Stimulated activated naive B cell treated with anti-CD40 and anti-IgM and Interleukin-4, amounts not matched to agents 10 μg/mL and 1 μg/mL and 100 μg/mL, for 72 hours (primary cell): Measurements from ENCODE around the gene DDX1.
"Not testable (repeated sequence)": the region's sequence is repeated elsewhere in the genome, so short reads cannot be mapped to it uniquely, and the experiment has no call there.

Experiments
- ATAC-seq, 2 donors: fragments of 150-1000 bp; cut with Tn5 transposase; replicated peaks; 2 replicates each; pipeline ENCODE4 v1.10.0; 2021; ENCODE audit warnings: moderate library complexity in 1 of 2
- DNase-seq: peaks from one replicate; pipeline ENCODE4 v3.0.0; 2021
- H3K27ac Mint-ChIP-seq: one replicate; pipeline ENCODE4 v1.8.0; 2022; ENCODE audit warnings: mild to moderate bottlenecking, mixed read lengths
- H3K27me3 Mint-ChIP-seq, 2 donors: one replicate each; pipeline ENCODE4 v1.8.0; 2022; ENCODE audit warnings: mixed read lengths in 2 of 2
- H3K36me3 Mint-ChIP-seq, 2 donors: one replicate each; pipeline ENCODE4 v1.8.0; 2022; ENCODE audit warnings: mixed read lengths in 2 of 2, mild to moderate bottlenecking in 1 of 2
- H3K4me1 Mint-ChIP-seq, 2 donors: one replicate each; pipeline ENCODE4 v1.8.0; 2022; ENCODE audit warnings: mixed read lengths in 2 of 2, mild to moderate bottlenecking in 1 of 2
- H3K4me3 Mint-ChIP-seq, 2 donors: one replicate each; pipeline ENCODE4 v1.8.0; 2022; ENCODE audit warnings: mild to moderate bottlenecking in 2 of 2, mixed read lengths in 2 of 2, moderate library complexity in 1 of 2
- H3K9me3 Mint-ChIP-seq, 2 donors: one replicate each; pipeline ENCODE4 v1.8.0; 2022; ENCODE audit warnings: mixed read lengths in 2 of 2, mild to moderate bottlenecking in 1 of 2

DDX1 gene

GRCh38 chr2:15672961-15673918 is 81.6 kb downstream of the DDX1 start:
- Mint-ChIP-seq H3K4me1 (no peaks in the 10 kb centered on the region), H3K9me3 (no peaks in the 10 kb centered on the region), H3K27me3 (peaks cover 11 to 16% of the 10 kb centered on the region in 2 donors), H3K36me3 (no peaks in the 10 kb centered on the region), H3K4me3 (no peak overlapping the region), H3K27ac (no peak overlapping the region)
- ATAC-seq = no peak
- DNase-seq = no peak

GRCh38 chr2:15673919-15674636 is 82.4 kb downstream of the DDX1 start:
- Mint-ChIP-seq H3K36me3 (no peaks in the 10 kb centered on the region), H3K4me3 (no peak overlapping the region), H3K4me1 (no peaks in the 10 kb centered on the region), H3K27ac (no peak overlapping the region), H3K27me3 (peaks cover 14 to 16% of the 10 kb centered on the region in 2 donors), H3K9me3 (no peaks in the 10 kb centered on the region)
- ATAC-seq (no peak), DNase-seq (no peak)

GRCh38 chr2:15674637-15675455 is 83.2 kb downstream of the DDX1 start:
- Mint-ChIP-seq H3K9me3 (peaks cover 3 to 4% of the 10 kb centered on the region in 2 donors), H3K36me3 (no peaks in the 10 kb centered on the region), H3K4me1 (no peaks in the 10 kb centered on the region), H3K27me3 (peaks cover 14 to 16% of the 10 kb centered on the region in 2 donors), H3K27ac (no peak overlapping the region), H3K4me3 (no peak overlapping the region)
- ATAC-seq = no peak
- DNase-seq = no peak

GRCh38 chr2:15675456-15676195 is 84.0 kb downstream of the DDX1 start:
- no peak for DNase-seq

GRCh38 chr2:15677141-15677843 is 85.6 kb downstream of the DDX1 start:
- ATAC-seq = no peak
- H3K4me1 Mint-ChIP-seq = no peaks in the 10 kb centered on the region
- no peak overlapping the region for H3K27ac Mint-ChIP-seq
- no peak for DNase-seq
- H3K36me3 Mint-ChIP-seq = peaks cover 0 to 2% of the 10 kb centered on the region in 2 donors
- peaks cover 13 to 14% of the 10 kb centered on the region in 2 donors for H3K27me3 Mint-ChIP-seq
- no peak overlapping the region for H3K4me3 Mint-ChIP-seq
- H3K9me3 Mint-ChIP-seq = peaks cover 4 to 6% of the 10 kb centered on the region in 2 donors

More at GRCh38 chr2:15675456-15676195, 84.0 kb downstream of the DDX1 start:
- no peak overlapping the region for H3K4me3 Mint-ChIP-seq
- H3K9me3 Mint-ChIP-seq = peaks cover 4% of the 10 kb centered on the region in 2 donors
- peaks cover 14% of the 10 kb centered on the region in 2 donors for H3K27me3 Mint-ChIP-seq
- ATAC-seq = no peak
- no peaks in the 10 kb centered on the region for H3K4me1 Mint-ChIP-seq
- H3K27ac Mint-ChIP-seq = no peak overlapping the region
- peaks cover 0 to under 1% of the 10 kb centered on the region in 2 donors for H3K36me3 Mint-ChIP-seq

GRCh38 chr2:15678346-15678745 is 86.7 kb downstream of the DDX1 start:
- Mint-ChIP-seq H3K4me3 (no peak overlapping the region), H3K36me3 (peaks cover 0 to 2% of the 10 kb centered on the region in 2 donors), H3K4me1 (no peaks in the 10 kb centered on the region), H3K9me3 (peaks cover 4 to 6% of the 10 kb centered on the region in 2 donors), H3K27ac (no peak overlapping the region), H3K27me3 (peaks cover 8 to 13% of the 10 kb centered on the region in 2 donors)
- DNase-seq (no peak), ATAC-seq (no peak)

GRCh38 chr2:15678909-15679308 is 87.2 kb downstream of the DDX1 start:
- no peak overlapping the region for H3K27ac Mint-ChIP-seq
- peaks cover 3 to 8% of the 10 kb centered on the region in 2 donors for H3K27me3 Mint-ChIP-seq
- H3K4me1 Mint-ChIP-seq = no peaks in the 10 kb centered on the region

GRCh38 chr2:15679386-15679924 is 87.8 kb downstream of the DDX1 start:
- no peaks in the 10 kb centered on the region for H3K4me1 Mint-ChIP-seq
- H3K36me3 Mint-ChIP-seq = peaks cover 0 to 2% of the 10 kb centered on the region in 2 donors
- H3K4me3 Mint-ChIP-seq = no peak overlapping the region
- DNase-seq (no peak), ATAC-seq (no peak)
- no peak overlapping the region for H3K27ac Mint-ChIP-seq
- peaks cover 3 to 6% of the 10 kb centered on the region in 2 donors for H3K27me3 Mint-ChIP-seq
- H3K9me3 Mint-ChIP-seq = peaks cover 4 to 6% of the 10 kb centered on the region in 2 donors

More at GRCh38 chr2:15678909-15679308, 87.2 kb downstream of the DDX1 start:
- no peak for DNase-seq
- Mint-ChIP-seq H3K4me3 (no peak overlapping the region), H3K36me3 (peaks cover 0 to 2% of the 10 kb centered on the region in 2 donors), H3K9me3 (peaks cover 4 to 6% of the 10 kb centered on the region in 2 donors)
- no peak for ATAC-seq

- not testable (repeated sequence) for H3K4me1 Mint-ChIP-seq
These were observed 88.5 kb downstream of the DDX1 start for GRCh38 chr2:15680132-15680531.

More at GRCh38 chr2:15680132-15680531, 88.5 kb downstream of the DDX1 start:
- not testable (repeated sequence) for DNase-seq, H3K4me3 Mint-ChIP-seq, H3K36me3 Mint-ChIP-seq, H3K9me3 Mint-ChIP-seq, H3K27ac Mint-ChIP-seq, H3K27me3 Mint-ChIP-seq, ATAC-seq
